ENCODE data around the gene ABTB1.
"Not testable (repeated sequence)": the region's sequence is repeated elsewhere in the genome, so short reads cannot be mapped to it uniquely, and the experiment has no call there.

The ABTB1 gene

DNA sequence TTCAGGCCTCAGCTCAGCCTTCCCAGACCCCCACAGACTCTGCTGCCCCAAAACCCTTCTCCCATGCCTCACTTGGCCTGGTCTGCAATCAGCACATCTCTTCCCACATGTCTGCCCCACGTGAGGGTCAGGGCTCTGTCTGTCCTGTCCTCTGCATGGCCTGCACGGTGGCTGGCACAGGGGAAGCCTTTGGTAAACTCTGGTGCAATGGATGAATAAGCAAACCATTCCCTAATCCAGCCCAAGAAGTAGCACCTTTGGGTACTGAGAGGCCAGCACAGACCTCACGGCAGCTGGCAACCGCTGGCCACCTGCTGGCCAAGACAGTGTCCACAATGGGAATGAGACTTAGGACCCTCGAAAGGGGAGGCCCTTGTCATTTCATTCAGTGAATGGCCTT is 27.7 kb downstream of the ABTB1 start:
- in situ Hi-C loops (cut with MboI; ENCODE audit: low sequenced_read_pairs) = no loop called here

DNA sequence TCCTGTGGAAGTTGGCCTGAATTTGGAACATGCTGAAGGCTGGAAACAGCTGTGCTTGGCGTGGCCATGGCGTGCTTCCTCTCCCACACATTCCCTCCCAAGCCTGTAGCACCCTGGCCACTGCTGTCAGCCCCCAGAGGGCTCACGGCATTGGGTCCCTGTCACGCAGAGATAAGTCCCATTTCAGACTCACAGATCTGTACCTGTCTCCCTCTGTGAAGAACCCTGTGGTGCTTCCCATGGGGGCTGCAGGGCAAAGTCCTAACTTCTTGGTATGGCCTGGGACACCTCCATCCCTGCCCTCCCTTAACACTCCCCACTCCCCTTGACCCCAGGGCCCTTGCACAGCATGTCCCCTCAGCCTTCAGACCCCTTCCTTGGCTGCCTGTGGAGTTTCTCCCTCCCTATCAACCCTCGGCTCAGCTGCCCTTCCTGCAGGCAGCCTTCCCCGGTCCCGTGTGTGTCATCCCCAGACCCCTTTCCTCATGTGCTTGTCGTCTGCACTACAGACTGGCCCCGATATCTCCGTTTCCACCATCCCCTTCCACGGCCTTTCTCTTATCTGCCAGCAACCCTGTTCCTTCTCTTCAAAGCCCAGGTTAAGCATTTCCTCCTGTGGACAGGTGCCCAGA is 28.6 kb downstream of the ABTB1 start:
- in situ Hi-C loops (cut with MboI; ENCODE audit: low sequenced_read_pairs) = no loop called here

DNA sequence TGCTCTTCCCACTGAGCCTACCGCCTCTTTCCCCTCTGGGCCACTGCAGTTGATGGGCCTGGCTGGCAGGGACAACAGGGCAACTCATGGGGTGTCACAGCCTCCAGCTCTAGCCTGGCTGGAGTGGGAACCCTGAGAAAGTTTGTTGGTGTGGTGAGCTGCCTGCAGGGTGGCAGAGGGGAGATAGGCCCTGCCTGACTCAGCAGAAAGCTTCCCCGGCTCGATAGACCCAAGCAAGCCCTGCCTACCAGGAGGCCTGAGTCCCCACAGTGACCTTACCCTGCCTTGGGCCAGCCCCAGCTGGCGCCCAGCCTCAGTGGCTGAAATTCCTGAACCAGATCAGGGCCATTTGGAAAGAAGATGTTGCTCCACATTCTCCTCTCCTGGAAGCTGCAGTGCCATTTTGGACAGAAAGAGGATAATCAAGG is 29.4 kb downstream of the ABTB1 start:
- in situ Hi-C loops (cut with MboI; ENCODE audit: low sequenced_read_pairs) = no loop called here

DNA sequence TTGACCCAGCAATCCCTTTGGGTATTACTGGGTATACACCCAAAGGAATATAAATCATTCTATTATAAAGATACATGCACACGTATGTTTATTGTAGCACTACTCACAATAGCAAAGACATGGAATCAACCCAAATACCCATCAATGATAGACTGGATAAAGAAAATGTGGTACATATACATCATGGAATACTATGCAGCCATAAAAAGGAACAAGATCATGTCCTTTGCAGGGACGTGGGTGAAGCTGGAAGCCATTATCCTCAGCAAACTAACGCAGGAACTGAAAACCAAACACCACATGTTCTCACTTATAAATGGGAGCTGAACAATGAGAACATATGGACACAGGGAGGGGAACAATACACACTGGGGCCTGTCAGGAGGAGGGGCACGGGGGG is 32.1 kb downstream of the ABTB1 start:
- in situ Hi-C loops (cut with MboI; ENCODE audit: low sequenced_read_pairs) = not testable (repeated sequence)

DNA sequence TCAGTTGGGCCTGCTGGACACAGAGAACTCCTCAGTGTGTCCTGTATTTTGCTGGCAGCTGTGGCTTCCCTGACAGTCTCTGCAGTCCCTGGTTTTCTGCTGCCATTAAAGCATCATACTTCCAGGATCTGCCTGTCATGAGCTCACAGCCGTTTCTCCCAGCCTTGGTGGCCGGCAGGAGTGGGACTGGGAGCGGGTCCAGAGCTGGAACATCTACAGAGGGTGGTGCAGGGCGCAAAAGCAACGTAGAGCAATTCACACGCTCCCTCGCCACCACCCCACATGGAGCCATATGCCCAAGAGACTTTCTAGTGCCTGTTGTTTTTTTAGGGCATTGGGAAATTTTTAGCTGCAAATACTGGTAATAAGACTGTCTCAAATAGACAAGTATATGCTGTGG is 33.6 kb downstream of the ABTB1 start:
- in situ Hi-C loops (cut with MboI; ENCODE audit: low sequenced_read_pairs) = no loop called here

DNA sequence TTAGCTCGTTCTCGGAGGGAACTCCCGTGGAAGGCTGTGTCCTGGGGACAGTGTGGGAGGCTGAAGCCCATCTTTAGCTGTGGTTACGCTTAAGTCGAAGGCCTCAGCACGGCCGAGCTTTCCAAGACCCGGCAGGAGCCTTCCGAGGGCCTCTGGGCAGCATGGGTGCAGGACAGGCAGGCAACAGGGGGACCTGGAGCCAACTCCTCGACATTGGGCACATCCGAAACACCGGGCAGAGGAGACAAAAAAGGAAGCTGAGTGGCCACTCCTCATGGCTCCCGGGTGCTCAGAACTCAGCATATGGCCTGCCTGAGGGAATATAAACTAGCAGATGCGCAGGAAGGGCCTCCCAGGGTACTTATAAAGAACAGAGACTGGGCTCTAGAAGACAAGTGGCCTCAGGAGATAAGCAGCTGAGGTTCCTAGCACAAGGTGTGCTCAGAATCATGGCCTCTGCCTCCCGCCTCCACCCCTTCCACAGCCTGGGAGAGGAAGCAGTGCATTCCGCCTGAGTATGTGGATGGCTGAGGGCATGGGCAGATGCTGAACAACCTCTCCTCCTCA is 34.1 kb downstream of the ABTB1 start:
- in situ Hi-C loops (cut with MboI; ENCODE audit: low sequenced_read_pairs) = no loop called here

DNA sequence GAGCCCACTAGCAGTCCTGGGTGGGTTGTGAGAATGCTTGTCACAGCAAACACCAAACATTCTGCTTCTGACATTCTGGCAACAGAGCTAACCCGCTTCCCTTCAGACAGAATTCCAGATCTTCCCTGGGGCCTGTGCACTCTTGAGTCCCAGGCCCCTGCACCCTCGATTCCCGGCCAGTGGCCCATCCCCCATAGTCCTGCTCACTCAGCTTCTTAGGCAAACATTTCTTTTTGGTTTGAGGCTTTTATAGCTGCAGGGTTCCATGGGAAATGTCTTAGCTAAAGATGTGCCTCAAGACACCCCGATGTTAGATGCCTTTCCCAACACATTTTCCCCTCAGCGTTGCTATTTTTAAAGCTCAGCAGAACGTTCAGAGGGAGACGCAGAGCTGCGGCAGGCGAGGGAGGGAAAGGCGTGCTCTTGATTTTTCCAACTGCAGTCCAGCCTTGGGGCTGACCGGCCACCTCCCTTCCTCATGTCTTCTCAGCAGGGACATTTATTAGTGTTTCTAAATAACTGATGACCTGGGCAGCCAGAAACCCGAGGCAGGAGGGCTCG is 35.2 kb downstream of the ABTB1 start:
- in situ Hi-C loops (cut with MboI; ENCODE audit: low sequenced_read_pairs) = no loop called here

DNA sequence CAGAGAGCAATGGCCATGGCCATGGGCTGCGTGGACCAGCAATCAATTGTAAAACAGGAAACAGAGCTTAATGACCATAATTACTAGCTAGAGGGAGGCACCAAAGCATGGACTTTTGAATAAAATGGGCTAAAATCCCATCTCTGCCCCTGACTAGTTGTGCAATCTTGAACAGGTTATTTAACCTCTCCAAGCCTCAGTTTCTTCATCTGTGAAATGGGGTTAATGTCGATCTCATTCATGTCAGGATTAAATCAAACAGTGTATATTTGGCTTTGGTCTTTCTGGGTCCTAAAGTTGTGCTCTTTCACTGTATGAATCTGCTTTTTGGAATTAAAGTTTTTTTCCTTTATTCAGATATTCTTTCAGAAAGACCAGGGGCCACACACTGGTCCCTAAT is 36.1 kb downstream of the ABTB1 start:
- in situ Hi-C loops (cut with MboI; ENCODE audit: low sequenced_read_pairs) = no loop called here

DNA sequence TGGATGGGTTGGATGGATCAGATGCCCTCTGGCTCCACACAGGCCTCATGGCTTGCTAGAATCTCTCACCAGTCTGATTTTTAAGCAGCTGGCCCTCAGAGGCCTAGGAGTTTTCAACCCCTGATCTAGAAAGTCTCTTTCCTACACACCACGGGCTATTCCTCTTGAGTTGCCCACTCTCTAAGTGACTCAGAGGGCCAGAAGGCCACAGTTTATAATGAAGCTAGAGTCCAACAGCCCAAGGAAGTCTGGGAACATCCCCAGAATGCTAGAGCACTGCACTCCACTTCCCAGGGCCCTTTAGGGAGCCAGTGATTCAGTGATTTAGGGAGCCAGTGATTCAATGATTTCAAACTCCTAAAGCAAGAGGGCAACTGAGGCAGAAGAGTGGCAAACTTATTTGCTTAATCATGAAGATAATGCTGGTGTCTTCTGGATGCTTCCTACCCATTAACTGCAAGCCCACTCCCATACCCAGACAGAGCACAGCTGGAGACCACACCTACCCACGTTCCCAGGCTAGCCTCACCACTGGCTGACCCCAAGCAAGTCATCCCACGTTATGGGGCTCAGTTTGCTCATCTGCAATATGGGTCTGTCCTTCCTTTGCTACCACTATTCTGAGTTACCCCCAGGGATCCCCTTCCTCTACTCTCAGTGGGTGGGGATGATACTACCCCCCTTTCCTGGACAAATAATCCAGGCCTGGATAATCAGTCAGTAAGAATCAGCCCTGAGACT is 36.7 kb downstream of the ABTB1 start:
- in situ Hi-C loops (cut with MboI; ENCODE audit: low sequenced_read_pairs) = no loop called here

DNA sequence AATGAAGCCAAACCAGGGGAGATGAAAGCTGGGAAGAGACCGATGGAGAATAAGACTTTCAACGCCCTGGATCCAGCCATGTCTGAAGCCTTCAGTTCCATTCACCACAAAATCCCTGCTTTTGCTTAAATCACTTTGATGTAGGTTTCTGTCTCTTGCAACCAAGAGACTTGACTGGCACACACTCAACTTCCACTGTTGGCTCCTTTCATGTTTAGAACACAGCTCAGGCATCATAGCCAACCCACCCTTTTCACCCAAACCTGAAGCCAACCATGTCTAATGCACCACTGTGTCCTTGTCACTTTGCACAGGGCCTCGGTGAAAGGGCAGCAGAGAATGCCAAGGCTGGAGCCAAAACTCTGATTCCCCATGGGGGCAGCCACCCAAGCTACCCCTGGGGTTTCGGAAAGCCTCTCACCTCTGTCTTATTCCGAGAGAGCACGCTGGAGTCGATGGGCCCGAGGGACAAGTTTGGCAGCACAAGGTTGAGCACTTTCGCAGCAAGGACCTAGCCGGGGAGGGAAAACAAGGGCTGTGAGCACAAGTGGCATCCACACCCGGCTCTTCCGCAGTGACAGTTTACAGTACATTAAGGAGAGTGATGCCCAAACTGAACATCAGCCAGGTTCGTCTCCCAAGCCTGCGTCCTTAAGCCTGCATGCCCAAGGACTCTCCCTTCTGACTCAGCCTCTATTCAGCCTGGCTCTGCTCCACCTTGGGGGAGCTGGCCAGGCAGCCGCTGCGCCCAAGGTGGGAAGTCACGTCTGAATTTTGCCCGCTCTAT is 37.6 kb downstream of the ABTB1 start:
- in situ Hi-C loops (cut with MboI; ENCODE audit: low sequenced_read_pairs) = no loop called here

DNA sequence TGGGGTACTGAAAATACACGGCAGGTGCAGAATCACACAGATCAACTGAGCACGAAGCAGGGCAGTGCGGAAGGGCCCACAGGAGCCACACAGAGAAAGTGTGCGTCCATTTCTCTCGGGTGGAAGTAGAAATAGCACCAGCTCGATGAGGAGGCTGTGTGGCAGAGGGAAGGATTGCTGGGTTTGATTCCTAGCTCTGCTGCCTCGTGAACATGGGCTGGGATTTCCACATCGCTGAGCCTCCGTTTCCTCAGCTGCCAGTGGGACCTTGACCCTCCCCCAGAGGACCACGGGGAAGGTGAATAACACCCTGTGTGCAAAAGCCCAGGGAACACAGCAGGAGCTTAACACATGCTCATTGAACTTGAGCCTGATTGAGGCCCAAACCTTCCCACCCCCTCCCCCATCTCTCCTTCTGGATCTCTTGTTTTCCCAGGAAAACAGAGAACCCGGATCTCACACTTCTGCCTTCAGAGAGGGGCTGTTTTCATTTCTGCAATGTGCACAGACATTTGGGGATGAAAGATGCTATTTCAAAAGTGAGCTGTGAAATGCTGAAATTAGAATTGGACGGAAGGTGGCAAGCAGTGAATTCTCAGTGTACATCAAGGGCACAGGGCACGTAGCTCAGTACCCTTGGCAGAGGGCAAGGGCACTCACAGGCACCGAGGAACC is 38.4 kb downstream of the ABTB1 start:
- in situ Hi-C loops (cut with MboI; ENCODE audit: low sequenced_read_pairs) = no loop called here

DNA sequence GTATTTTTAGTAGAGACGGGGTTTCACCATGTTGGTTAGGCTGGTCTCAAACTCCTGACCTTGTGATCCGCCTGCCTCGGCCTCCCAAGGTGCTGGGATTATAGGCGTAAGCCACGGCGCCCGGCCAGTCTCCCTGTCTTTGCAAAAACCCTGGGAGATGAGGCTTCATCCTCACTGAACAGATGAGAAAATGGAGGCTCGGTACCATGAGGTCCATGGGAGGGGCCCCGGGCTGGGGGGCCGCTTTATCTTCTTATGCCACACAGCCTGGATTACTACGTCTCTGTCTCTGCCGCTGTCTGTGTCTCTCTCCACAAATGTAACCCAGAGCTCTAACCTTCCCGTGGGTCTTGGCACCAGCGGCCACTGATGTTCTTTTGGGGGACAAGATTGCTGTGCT is 39.1 kb downstream of the ABTB1 start:
- in situ Hi-C loops (cut with MboI; ENCODE audit: low sequenced_read_pairs) = no loop called here

DNA sequence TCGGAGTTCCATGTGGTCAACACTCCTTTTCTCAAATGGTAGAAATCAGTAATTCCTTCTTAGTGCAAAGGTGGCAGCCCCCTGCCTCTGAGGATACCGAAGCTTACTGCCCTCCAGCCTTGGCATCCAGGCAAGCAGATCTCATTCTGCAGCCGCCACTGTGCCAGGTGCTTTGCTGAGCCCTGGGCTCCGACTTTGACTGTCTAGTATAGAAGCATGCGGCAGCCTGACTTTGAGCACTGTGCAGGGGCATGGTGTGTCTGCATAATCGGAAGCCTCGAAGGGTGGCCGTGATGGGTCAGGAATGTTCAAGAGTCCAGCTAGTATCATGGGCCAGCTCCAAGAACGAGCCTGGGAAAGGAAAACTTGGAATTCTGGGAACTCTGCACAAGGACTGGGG is 39.7 kb downstream of the ABTB1 start:
- in situ Hi-C loops (cut with MboI; ENCODE audit: low sequenced_read_pairs) = no loop called here

DNA sequence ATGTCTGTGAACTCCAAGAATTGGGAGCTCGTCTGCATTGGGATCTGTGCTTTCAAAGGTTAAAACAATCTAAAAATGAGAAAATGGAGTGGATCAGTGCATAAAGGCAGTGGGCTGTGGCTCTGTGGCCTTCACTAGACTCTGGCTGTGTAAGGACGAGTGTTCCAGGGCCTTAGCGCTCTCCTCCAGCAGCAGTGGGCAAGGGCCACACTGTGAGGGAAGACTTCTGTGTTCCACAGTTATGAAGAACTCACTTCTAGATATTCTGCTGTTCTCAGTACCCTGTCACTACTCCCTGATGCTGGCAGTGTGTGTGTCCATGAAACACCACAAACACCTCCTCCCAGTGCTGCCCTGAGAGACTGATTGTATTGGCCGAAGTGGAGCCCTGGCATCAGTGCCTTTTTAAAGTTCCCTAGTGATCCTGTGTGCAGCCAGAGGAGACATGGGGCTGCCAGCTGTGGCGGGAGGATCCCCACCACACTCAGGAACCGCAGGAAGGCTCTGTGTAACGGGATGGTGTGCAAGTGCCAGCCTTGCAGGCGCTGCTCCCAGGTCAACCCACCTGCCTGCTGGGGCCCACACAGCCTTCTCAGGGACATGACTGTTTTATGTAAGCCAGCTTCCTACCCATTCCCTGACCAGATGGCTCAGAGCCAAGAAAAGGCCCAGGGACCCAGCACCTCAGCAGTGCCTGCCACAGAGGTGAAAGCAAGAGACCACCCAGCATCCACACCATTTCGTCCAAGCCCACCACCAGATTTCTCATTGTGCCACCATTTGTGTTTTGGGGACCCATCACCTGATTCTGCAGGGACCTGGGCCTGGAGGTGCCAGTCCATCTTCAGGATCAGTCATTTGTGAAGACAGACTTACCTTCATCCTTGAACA is 40.4 kb downstream of the ABTB1 start:
- in situ Hi-C loops (cut with MboI; ENCODE audit: low sequenced_read_pairs) = no loop called here

DNA sequence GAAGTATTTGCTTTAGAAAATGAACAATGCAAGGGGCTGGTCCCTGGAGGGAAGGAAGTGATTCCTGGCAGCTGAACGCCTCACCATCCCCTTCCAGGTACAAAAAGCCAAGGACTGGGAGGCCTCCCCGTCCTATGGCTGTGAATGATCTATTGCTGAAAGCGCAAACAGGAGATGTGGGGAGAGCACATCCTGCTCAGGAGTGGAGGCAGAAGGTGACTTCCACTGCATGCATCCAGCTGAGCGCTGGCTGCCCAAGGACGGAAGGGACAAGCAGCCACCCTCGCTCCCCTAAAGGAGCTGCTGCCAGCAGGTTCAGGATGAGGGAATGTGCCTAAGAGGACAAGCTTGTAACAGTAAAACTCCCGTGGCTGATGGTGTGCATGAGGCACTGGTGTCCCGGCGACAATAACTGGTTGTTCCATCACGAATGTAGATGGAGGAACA is 41.4 kb downstream of the ABTB1 start:
- in situ Hi-C loops (cut with MboI; ENCODE audit: low sequenced_read_pairs) = no loop called here

DNA sequence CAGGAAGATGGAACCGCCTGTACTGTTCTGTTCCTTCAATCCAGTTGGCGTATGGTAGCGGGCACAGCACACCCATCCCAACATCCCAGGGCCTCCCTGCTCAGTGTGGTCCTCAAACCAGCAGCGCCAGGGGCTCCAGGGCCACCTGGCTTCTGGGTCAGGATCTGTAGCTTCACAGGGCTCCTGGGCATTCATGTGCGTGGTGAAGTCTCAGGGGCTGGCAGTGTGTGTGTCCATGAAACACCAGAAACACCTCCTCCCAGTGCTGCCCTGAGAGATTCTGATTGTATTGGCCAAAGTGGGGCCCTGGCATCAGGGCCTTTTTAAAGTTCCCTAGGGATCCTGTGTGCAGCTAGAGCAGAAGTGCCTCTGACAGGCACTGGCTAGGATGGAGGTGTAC is 42.1 kb downstream of the ABTB1 start:
- in situ Hi-C loops (cut with MboI; ENCODE audit: low sequenced_read_pairs) = no loop called here

DNA sequence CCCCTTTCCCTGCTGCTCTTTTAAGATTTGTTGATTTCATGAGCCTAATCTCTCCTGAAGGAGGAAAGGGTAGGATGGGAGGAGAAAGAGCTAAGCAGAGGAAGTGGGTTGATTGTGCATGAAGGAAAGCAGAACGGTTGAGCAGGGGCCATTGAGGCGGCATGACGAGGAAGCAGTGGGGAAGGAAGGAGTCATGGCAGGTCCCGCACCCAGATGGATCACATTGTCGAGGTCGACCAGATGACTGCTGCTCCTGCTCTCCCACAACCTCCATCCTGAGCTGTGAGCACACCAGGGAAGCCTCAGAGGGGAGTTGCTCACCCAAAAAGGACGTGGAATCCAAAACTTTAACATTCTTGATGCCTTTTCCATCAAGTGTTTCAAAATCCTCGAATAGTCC is 42.8 kb downstream of the ABTB1 start:
- in situ Hi-C loops (cut with MboI; ENCODE audit: low sequenced_read_pairs) = no loop called here

DNA sequence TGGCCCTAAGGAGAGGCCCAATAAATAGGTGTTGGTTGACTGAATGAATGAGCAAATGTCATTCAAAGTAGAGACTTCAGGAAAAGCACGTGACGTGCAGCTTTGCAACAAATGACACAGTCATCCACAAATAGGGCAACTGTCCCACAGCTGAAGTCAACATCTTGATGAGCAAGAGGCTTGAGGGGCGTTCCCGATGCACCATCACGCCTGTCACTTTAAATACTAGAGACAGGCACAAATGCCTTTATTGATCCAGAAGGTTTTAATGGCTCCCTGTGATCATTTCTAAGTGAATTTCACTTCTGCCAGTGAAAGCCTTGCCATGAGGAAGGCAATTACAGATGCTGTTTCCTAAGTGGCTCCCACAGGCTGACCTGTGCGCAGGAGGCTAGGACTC is 43.6 kb downstream of the ABTB1 start:
- in situ Hi-C loops (cut with MboI; ENCODE audit: low sequenced_read_pairs) = no loop called here

DNA sequence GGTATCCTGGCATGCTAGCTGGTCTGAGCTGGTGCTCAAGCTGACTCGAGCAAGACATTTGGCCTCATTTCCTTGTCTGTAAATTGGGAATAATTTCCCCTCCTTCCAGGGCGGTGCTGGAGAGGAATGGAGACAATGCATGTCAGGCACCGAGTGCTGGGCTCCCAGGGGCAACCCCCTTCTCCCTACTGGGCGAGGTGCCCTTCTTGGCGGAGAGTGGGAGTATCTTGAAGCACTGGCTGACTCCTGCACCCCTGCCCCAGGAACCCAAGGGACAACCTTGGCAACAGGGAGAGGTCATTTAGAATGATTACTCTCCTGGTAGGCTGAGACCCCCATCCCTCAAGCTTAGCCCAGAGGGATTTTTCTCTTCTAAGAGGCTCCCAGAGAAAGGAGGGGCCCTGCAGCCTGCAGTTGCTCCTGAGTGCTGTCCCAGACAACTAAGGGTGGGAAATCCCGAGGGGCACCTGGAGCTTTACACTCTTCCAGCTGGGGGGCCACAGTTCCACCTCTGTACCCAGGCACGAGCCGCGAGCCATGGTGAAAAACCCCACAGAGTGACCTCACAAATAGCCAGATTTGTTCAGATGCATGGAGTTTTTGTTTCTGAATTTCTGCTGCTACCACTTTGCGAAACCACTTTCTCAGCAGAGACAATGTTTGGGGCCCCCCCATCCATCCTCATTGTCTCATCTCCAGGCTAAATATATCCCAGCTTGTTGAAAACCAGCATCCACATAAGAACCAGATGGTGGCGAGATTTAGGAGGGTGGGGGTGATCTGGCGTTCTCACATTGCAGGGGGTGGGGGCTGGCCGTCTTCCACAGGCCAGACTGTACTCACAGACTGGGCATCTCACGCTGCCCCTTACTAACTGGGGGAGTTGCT is 44.8 kb downstream of the ABTB1 start:
- in situ Hi-C loops (cut with MboI; ENCODE audit: low sequenced_read_pairs) = no loop called here

All from HL-60/S4 treated with retinoic acid at 250 ng/mL for 4 days and 3 days (cell line).